MCF 10A (cell line): ENCODE results near the gene PALM. TPM values are rescaled to one million over a fixed set of nuclear protein-coding genes. Genes with fewer than 3 reads are reported as not detected.

Experiments
- Bru-seq: library from RNA; stranded (reverse); fragments of 400-500 nt; gene quantifications from one replicate; lab custom pipeline; 2021; lab: Mats Ljungman, UMichigan
- BruChase-seq, 2 experiments: library from RNA; stranded (reverse); fragments of 400-500 nt; gene quantifications; one replicate each; lab custom pipeline; 2021; lab: Mats Ljungman, UMichigan
- BruUV-seq: library from RNA; stranded (reverse); fragments of 400-500 nt; replicated peaks from 2 replicates; lab custom pipeline; 2021; lab: Mats Ljungman, UMichigan
- CTCF ChIA-PET: fragments of 300-600 bp; sonication (Branson Sonifier 250); formaldehyde crosslinking; extraction: SDS; loops from one replicate; lab custom pipeline; 2021; ENCODE audit warnings: antibody characterized with exemption, inconsistent platforms; lab: Yijun Ruan, JAX
- POLR2A ChIA-PET: fragments of 300-600, 350-650 bp; sonication (Branson Sonifier 250); formaldehyde crosslinking; extraction: SDS; loops from one replicate; lab custom pipeline; 2020; ENCODE audit warnings: antibody characterized with exemption, inconsistent platforms; lab: Yijun Ruan, JAX
- DNase-seq: peaks from one replicate; pipeline ENCODE4 v3.0.0-alpha.2; 2018; ENCODE audit not compliant: unreplicated experiment
- H3K27ac Mint-ChIP-seq: one replicate; pipeline ENCODE4 v1.8.0; 2022; ENCODE audit warnings: mild to moderate bottlenecking, low read depth, mixed read lengths; ENCODE audit not compliant: unreplicated experiment
- H3K27me3 Mint-ChIP-seq: one replicate; pipeline ENCODE4 v1.8.0; 2022; ENCODE audit warnings: mixed read lengths; ENCODE audit not compliant: insufficient read depth, unreplicated experiment
- H3K36me3 Mint-ChIP-seq: one replicate; pipeline ENCODE4 v1.8.0; 2022; ENCODE audit warnings: mild to moderate bottlenecking, moderate library complexity, mixed read lengths; ENCODE audit not compliant: insufficient read depth, unreplicated experiment
- H3K4me1 Mint-ChIP-seq: one replicate; pipeline ENCODE4 v1.8.0; 2022; ENCODE audit warnings: mixed read lengths; ENCODE audit not compliant: insufficient read depth, unreplicated experiment
- H3K4me3 Mint-ChIP-seq: one replicate; pipeline ENCODE4 v1.8.0; 2022; ENCODE audit warnings: mild to moderate bottlenecking, moderate library complexity, mixed read lengths; ENCODE audit not compliant: unreplicated experiment
- H3K9me3 Mint-ChIP-seq: one replicate; pipeline ENCODE4 v1.8.0; 2022; ENCODE audit warnings: mixed read lengths; ENCODE audit not compliant: unreplicated experiment
- CTCF ChIP-seq: fragments of 200-600 bp; IDR thresholded peaks from one replicate; pipeline ENCODE4 v1.8.0; 2022; ENCODE audit warnings: antibody characterized with exemption, mild to moderate bottlenecking; ENCODE audit not compliant: unreplicated experiment
- intact Hi-C: fragments of 100-400 bp; cut with micrococcal nuclease; formaldehyde crosslinking; loops from 2 replicates; pipeline ENCODE4 v1.14.1; 2022
- long read RNA-seq: library from polyadenylated mRNA; stranded (forward); transcript quantifications from one replicate; pipeline ENCODE4 v2.0.0, GENCODE V29; 2022
- total RNA-seq: library from RNA; stranded (reverse); gene quantifications from 2 replicates; pipeline ENCODE4 v1.2.3, GENCODE V29; 2022

PALM gene, protein sequence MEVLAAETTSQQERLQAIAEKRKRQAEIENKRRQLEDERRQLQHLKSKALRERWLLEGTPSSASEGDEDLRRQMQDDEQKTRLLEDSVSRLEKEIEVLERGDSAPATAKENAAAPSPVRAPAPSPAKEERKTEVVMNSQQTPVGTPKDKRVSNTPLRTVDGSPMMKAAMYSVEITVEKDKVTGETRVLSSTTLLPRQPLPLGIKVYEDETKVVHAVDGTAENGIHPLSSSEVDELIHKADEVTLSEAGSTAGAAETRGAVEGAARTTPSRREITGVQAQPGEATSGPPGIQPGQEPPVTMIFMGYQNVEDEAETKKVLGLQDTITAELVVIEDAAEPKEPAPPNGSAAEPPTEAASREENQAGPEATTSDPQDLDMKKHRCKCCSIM
- 0.44 TPM in 1 of 2 replicates, not detected in the other for total RNA-seq
- Bru-seq, nascent RNA: not detected
- percentile 5 among the genes with signal in this experiment for BruChase-seq, experiment 1, labeled RNA remaining after a 6-hour chase
- percentile 8 among the genes with signal in this experiment for BruChase-seq, experiment 2, labeled RNA remaining after a 2-hour chase
- long read RNA-seq: 0 reads

GRCh38 chr19:708154-709143 is at the start of gene PALM:
TSS of gene PALM (plus strand) at chr19:708935. CDS start at chr19:709147, 212 bp downstream.
- no peaks in the 10 kb centered on the region for H3K9me3 Mint-ChIP-seq
- POLR2A ChIA-PET: interaction anchor here (0.8 to 1.7 kb wide), 5 partner anchors 24 to 126 kb away, joined by 3 to 10 read pairs (median 4); no protein-coding TSS in a partner anchor

GRCh38 chr19:660793-661426 is 47.8 kb upstream of the PALM start:
- intact Hi-C loops: loop anchor here (2.0 to 5.0 kb wide), 2 partner anchors 74 to 128 kb away; partner anchors contain the start of gene HCN2
- no peak for TF ChIP-seq CTCF
- H3K4me1 Mint-ChIP-seq: peaks cover 31% of the 10 kb centered on the region
- H3K36me3 Mint-ChIP-seq: peaks cover 7% of the 10 kb centered on the region
- no TSS peak for BruUV-seq
- peak overlapping the region; percentile 87 for H3K4me3 Mint-ChIP-seq
- no peak for DNase-seq
- ChIA-PET POLR2A (interaction anchor here (0.6 to 3.3 kb wide), 11 partner anchors 16 to 143 kb away, joined by 3 to 33 read pairs (median 5); partner anchors contain the start of genes CDC34, FSTL3 and POLRMT), CTCF (no interaction called here)
- H3K9me3 Mint-ChIP-seq: no peaks in the 10 kb centered on the region
- no peaks in the 10 kb centered on the region for H3K27me3 Mint-ChIP-seq
- H3K27ac Mint-ChIP-seq: peak overlapping the region; percentile 88

More at GRCh38 chr19:708154-709143, at the start of gene PALM:
- CTCF ChIA-PET: interaction anchor here (0.8 to 1.3 kb wide), 4 partner anchors 9 to 275 kb away, joined by 3 to 5 read pairs (median 4); partner anchors contain the start of gene WDR18
- TF ChIP-seq CTCF: no peak
- intact Hi-C loops: no loop called here
- no peaks in the 10 kb centered on the region for H3K27me3 Mint-ChIP-seq
- no peaks in the 10 kb centered on the region for H3K36me3 Mint-ChIP-seq
- no peaks in the 10 kb centered on the region for H3K4me1 Mint-ChIP-seq
- no TSS peak for BruUV-seq
- no peak within 1 kb of the TSS for H3K4me3 Mint-ChIP-seq
- DNase-seq: no peak
- no peak within 1 kb of the TSS for H3K27ac Mint-ChIP-seq

- H3K4me1 Mint-ChIP-seq: peaks cover 31% of the 10 kb centered on the region
- intact Hi-C loops: loop anchor here (2.0 to 5.0 kb wide), 2 partner anchors 74 to 129 kb away; partner anchors contain the start of gene HCN2
- H3K27me3 Mint-ChIP-seq: no peaks in the 10 kb centered on the region
- ChIA-PET CTCF (no interaction called here), POLR2A (interaction anchor here (0.6 to 3.3 kb wide), 9 partner anchors 15 to 142 kb away, joined by 3 to 33 read pairs (median 5); partner anchors contain the start of genes CDC34, FSTL3 and POLRMT)
- H3K9me3 Mint-ChIP-seq: no peaks in the 10 kb centered on the region
- peaks cover 7% of the 10 kb centered on the region for H3K36me3 Mint-ChIP-seq
- H3K27ac Mint-ChIP-seq: peak overlapping the region; percentile 88
- TSS peak; percentile 47 for BruUV-seq
- peak overlapping the region; percentile 87 for H3K4me3 Mint-ChIP-seq
- TF ChIP-seq CTCF: no peak
- no peak for DNase-seq
Measured at GRCh38 chr19:661427-662196, 47.1 kb upstream of the PALM start.
